Loucy (cell line): ENCODE results near the gene TBC1D2B.

Source experiments
- H2AFZ ChIP-seq: fragments of 200-600 bp; sonication (generic); 2 replicates; pipeline ENCODE4 v1.6.0; 2016; ENCODE audit warnings: antibody characterized with exemption, mild to moderate bottlenecking, low read length, moderate library complexity
- H3F3A ChIP-seq: fragments of 200-600 bp; 2 replicates; pipeline ENCODE4 v1.6.0; 2016; ENCODE audit warnings: antibody characterized with exemption, low read depth, mild to moderate bottlenecking
- H3K27me3 ChIP-seq: fragments of 200-600 bp; sonication (generic); 2 replicates; pipeline ENCODE4 v1.6.1; 2014; ENCODE audit warnings: low read length, mild to moderate bottlenecking; ENCODE audit not compliant: insufficient read depth, poor library complexity, severe bottlenecking
- H3K36me3 ChIP-seq: fragments of 200-600 bp; sonication (generic); 2 replicates; pipeline ENCODE4 v1.6.1; 2016; ENCODE audit warnings: low read length; ENCODE audit not compliant: insufficient read depth
- H3K4me1 ChIP-seq: fragments of 200-600 bp; sonication (generic); 2 replicates; pipeline ENCODE4 v1.5.1; 2014; ENCODE audit warnings: low read length, mild to moderate bottlenecking; ENCODE audit not compliant: insufficient read depth, poor library complexity, severe bottlenecking
- H3K4me2 ChIP-seq: fragments of 200-600 bp; sonication (generic); 2 replicates; pipeline ENCODE4 v1.6.0; 2014; ENCODE audit warnings: antibody characterized with exemption, low read length, low read depth, mild to moderate bottlenecking; ENCODE audit not compliant: poor library complexity, severe bottlenecking
- H3K4me3 ChIP-seq: fragments of 200-600 bp; sonication (generic); 2 replicates; pipeline ENCODE4 v1.5.1; 2014; ENCODE audit warnings: low read length, mild to moderate bottlenecking, mixed read lengths; ENCODE audit not compliant: poor library complexity, severe bottlenecking
- H3K79me2 ChIP-seq: fragments of 200-600 bp; sonication (generic); 2 replicates; pipeline ENCODE4 v1.6.1; 2014; ENCODE audit warnings: low read length; ENCODE audit not compliant: insufficient read depth
- H3K9ac ChIP-seq: fragments of 200-600 bp; sonication (generic); 2 replicates; pipeline ENCODE4 v1.6.0; 2014; ENCODE audit warnings: mild to moderate bottlenecking, low read depth, low read length, moderate library complexity; ENCODE audit not compliant: poor library complexity, severe bottlenecking
- H3K9me2 ChIP-seq: fragments of 200-600 bp; sonication (generic); replicated peaks from 2 replicates; pipeline ENCODE4 v1.6.1; 2016; ENCODE audit warnings: low read depth, low read length, mixed read lengths
- H3K9me3 ChIP-seq: fragments of 200-600 bp; sonication (generic); 2 replicates; pipeline ENCODE4 v1.6.1; 2014; ENCODE audit warnings: mild to moderate bottlenecking, antibody characterized with exemption, low read length, low read depth; ENCODE audit not compliant: insufficient read depth
- H4K20me1 ChIP-seq: fragments of 200-600 bp; sonication (generic); 2 replicates; pipeline ENCODE4 v1.6.0; 2014; ENCODE audit warnings: antibody characterized with exemption, low read length, mild to moderate bottlenecking; ENCODE audit not compliant: insufficient read depth, poor library complexity, severe bottlenecking
- CTCF ChIP-seq: fragments of 200-600 bp; sonication (generic); conservative IDR thresholded peaks from 2 replicates; pipeline ENCODE4 v1.5.1; 2014; ENCODE audit warnings: mild to moderate bottlenecking, antibody characterized with exemption, low read length
- EZH2phosphoT487 ChIP-seq: fragments of 200-600 bp; IDR thresholded peaks from 2 replicates; pipeline ENCODE4 v1.6.1; 2018; ENCODE audit warnings: antibody characterized with exemption, mild to moderate bottlenecking, moderate library complexity, borderline replicate concordance

The TBC1D2B gene

GRCh38 chr15:78104119-78104479 is 26.6 kb upstream of the TBC1D2B start:
- no peaks in the 10 kb centered on the region for H3F3A ChIP-seq
- H3K36me3 ChIP-seq, result no peaks in the 10 kb centered on the region
- no peaks in the 10 kb centered on the region for H3K27me3 ChIP-seq
- no peak overlapping the region for H2AFZ ChIP-seq
- no peak overlapping the region for H3K4me3 ChIP-seq
- peak overlapping the region; percentile 18 for H3K4me2 ChIP-seq
- TF ChIP-seq CTCF, result no peak
- TF ChIP-seq EZH2phosphoT487, result no peak
- H3K4me1 ChIP-seq, result peaks cover 37% of the 10 kb centered on the region
- no peaks in the 10 kb centered on the region for H3K9me2 ChIP-seq
- H3K9ac ChIP-seq, result no peak overlapping the region
- H3K9me3 ChIP-seq, result no peaks in the 10 kb centered on the region
- no peaks in the 10 kb centered on the region for H3K79me2 ChIP-seq
- no peaks in the 10 kb centered on the region for H4K20me1 ChIP-seq

GRCh38 chr15:78103406-78104118 is 26.1 kb upstream of the TBC1D2B start:
- Histone ChIP-seq H3K4me3 (no peak overlapping the region), H3F3A (no peaks in the 10 kb centered on the region), H3K36me3 (no peaks in the 10 kb centered on the region), H3K4me2 (peak overlapping the region; percentile 18), H3K9ac (peak overlapping the region; percentile 53), H2AFZ (no peak overlapping the region), H3K27me3 (no peaks in the 10 kb centered on the region), H3K9me2 (no peaks in the 10 kb centered on the region), H3K9me3 (no peaks in the 10 kb centered on the region), H3K4me1 (peaks cover 37% of the 10 kb centered on the region), H3K79me2 (no peaks in the 10 kb centered on the region), H4K20me1 (no peaks in the 10 kb centered on the region)
- TF ChIP-seq EZH2phosphoT487 (no peak), CTCF (no peak)

- no peaks in the 10 kb centered on the region for H4K20me1 ChIP-seq
- H3K4me2 ChIP-seq, result no peak overlapping the region
- H3K9me2 ChIP-seq, result no peaks in the 10 kb centered on the region
- H3K27me3 ChIP-seq, result no peaks in the 10 kb centered on the region
- H3K4me3 ChIP-seq, result no peak overlapping the region
- H3K36me3 ChIP-seq, result no peaks in the 10 kb centered on the region
- no peaks in the 10 kb centered on the region for H3K9me3 ChIP-seq
- H3K4me1 ChIP-seq, result peaks cover 37% of the 10 kb centered on the region
- TF ChIP-seq EZH2phosphoT487 (no peak), CTCF (no peak)
- H2AFZ ChIP-seq, result no peak overlapping the region
- H3K9ac ChIP-seq, result peak overlapping the region; percentile 53
- H3K79me2 ChIP-seq, result no peaks in the 10 kb centered on the region
- no peaks in the 10 kb centered on the region for H3F3A ChIP-seq
These were observed 25.2 kb upstream of the TBC1D2B start for GRCh38 chr15:78102741-78103140.
